Activated CD8-positive, alpha-beta memory T cell treated with anti-CD3 and anti-CD28 coated beads for 4 hours (primary cell): ENCODE measurements around the gene NEO1.
"Not testable (repeated sequence)": the region's sequence is repeated elsewhere in the genome, so short reads cannot be mapped to it uniquely, and the experiment has no call there.

Experiments used
- DNase-seq, 2 donors: peaks; one replicate each; pipeline ENCODE4 v3.0.0-alpha.2; 2020; ENCODE audit warnings: low read depth in 2 of 2

NEO1 gene

DNA sequence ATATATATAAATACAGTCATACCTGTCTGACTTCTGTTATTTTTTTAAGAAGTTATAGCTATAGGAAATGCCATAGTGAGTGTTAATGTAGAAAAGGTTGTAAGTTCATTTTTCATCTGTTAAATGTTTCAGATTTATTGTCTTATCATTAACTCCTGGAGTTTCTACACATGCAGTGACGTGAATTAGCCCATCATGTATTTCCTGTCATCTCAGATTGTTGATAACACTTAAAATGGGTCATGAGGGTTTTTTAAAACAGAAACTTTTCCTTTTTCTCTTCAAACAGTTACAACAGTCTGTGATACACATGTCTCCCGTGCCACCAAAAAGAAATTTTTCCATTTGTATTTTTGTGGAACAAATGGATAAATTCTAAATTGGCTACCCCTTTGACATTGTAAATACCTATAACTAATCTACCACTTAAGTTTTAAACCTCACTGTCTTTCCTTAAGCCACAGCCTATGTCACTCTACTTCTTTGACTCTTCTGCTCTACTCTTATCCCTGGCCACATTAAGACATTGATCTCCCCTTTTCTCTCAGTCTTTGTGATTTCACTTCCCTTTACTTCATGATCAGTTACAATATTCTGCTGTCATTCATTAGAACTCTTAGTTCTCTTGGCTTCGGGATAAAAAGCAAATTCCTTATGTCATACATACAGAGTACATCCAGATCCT lies 89.1 kb downstream of the NEO1 start:
- no peak for DNase-seq

DNA sequence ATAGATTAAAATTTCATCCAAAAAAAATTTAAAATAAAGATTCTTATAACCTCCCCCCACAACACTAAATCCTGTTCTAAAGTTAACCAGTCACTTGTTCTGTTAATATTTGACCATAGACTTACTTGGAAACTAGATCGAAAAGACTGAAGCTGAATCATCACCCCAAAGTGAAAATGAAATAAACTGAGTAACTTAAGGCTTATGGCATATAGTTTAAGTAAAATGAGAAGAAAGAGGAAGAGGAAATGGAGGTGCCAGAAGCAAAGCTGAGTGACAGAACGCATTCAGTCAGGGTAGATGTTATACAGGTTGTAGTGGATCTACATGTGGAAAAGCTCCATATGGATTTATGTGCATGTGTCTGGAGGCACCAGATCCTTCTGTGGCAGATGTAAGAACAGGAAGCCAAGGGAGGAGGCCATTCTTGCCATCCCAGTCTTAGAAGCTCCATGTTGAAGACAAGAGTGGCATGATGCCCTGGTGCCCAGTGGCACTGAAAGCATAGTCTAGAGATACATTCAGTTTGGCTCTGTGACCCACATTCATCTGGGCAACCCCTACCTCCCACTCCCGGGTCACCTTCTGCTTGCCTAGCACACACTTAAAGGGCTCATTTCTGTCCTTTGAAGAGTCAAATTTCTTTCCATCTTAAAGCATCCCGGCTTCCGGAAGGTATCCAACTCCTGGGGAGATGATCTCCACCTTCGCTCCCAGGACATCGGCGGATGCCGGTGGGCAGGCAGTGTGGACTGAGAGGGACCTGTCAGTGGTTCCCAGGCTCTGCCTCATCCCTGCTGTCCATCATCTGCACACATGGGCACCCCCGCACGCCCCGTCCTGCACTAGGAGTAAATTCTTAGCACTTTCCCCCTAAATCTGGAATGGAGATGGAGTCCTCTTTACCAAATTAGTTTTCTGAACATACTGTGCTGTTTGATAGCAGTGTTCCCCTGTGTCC lies 90.8 kb downstream of the NEO1 start:
- no peak for DNase-seq

GRCh38 chr15:73143763-73144155 lies 91.5 kb downstream of the NEO1 start:
- DNase-seq: no peak

GRCh38 chr15:73146419-73146818 lies 94.2 kb downstream of the NEO1 start:
- no peak for DNase-seq

DNA sequence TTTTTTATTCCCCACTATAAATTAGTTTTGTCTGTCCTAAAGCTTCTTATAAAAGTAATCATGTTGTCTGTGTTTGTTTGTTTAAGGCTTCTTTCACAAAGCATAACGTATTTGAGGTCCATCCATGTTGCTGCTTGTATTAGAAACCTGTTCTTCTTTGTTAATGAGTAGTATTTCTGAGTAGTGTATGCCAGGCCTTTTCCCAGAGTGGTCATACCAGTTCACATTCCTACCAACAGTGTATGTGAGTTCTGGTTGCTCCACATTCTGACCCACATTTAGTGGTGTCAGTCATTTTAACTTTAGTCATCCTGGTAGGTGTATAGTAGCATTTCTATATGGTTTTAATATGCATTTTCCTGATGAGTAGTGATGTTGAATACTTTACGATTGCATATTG lies 98.6 kb downstream of the NEO1 start:
- no peak for DNase-seq

GRCh38 chr15:73153024-73153423 lies 100.8 kb downstream of the NEO1 start:
- no peak for DNase-seq

GRCh38 chr15:73153447-73153846 lies 101.2 kb downstream of the NEO1 start:
- DNase-seq: no peak

DNA sequence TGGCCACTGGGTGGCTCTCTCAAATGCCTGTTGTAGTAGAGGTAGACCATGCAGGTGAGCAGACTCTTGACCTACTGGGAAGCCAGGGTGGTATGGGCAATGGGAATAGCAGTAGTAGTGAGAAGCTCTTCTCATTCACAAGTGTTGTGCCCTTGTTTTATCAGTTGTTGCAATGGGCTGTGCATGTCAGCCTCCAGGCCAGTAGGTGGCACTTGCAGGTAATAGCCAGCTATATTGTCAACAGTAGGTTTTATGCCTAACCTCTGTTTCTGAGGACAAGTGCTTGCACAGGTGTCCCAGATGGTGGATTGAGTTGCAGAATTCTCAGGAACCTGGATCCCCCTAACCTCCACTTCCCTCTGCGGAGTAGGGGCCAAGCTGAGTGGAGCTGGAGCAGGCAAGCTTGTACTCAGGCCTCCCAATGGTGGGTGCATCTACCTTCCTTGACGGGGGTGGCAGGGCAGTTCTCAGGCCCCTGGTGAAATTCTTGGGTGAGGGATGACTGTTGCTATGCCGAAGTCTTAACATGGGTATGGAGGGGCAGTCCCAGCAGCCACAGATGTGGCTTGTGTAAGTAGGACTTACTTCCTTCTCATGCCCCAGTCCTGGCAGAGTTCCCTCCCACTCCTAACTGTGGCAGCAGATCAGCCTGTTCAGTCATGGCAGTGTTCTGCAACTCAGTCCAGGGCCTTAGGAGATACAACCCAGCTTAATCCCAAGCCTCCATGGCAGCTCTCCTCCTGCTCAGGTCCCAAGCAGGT lies 104.3 kb downstream of the NEO1 start:
- DNase-seq: no peak

GRCh38 chr15:73161546-73161945 lies 109.3 kb downstream of the NEO1 start:
- no peak for DNase-seq

DNA sequence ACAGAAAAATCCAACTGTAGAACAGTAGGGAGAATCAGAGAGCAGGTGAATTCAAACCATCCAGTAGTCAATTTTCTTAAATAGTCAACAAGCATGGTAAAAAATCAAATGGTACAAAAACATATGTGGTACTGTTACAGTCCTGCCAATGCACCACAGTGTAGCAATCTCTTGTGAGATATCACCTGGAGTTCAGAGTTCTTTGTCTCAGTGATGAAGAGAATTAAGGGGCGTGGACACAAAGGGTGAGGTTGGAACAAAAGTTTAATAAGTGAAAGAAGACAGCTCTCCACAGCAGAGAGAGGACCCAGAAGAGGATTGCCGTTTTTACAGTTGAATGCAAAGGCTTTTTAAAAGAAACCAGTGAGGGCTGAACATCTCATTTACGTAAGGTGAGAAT lies 113.2 kb downstream of the NEO1 start:
- DNase-seq: no peak

DNA sequence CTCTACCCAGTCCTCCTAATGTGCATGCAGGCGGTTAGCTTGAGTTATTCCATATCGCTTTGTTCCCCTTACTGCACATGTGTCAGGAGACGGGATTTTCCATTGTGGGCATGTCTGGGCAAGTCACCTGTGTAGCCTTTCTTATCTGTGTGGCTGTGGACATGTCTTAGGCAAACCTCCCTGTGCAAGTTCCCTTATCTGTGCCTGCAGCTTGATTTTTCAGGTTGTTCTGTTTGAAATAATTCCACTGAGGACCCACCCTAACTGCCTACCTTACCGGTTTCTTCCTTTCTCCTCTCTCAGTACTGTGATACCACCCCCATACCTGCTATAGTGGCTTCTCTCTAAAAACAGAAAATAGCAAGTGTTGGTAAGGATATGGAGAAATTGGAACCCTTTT lies 113.6 kb downstream of the NEO1 start:
- no peak for DNase-seq

- DNase-seq: not testable (repeated sequence)
Measured at GRCh38 chr15:73166711-73167110, 114.4 kb downstream of the NEO1 start.

DNA sequence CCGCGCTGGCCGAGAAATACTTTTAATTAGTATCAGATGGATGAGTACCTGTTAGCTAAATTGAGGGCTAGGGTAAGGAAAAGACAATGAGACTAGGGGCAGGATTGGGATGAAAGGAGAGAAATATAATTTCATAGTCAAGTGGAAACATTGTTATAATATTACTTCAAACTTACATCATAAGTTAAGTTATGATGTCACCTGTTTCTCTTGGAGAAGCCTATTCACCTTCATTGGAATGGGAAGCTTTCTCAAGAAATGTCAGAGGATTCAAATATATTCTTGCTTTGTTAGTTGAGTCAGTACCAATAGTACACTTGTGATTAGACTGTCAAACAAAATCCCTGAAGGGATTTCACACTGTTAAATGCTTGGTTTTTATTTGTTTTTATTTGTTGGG lies 116.2 kb downstream of the NEO1 start:
- no peak for DNase-seq

GRCh38 chr15:73171711-73172110 lies 119.4 kb downstream of the NEO1 start:
- DNase-seq: no peak

DNA sequence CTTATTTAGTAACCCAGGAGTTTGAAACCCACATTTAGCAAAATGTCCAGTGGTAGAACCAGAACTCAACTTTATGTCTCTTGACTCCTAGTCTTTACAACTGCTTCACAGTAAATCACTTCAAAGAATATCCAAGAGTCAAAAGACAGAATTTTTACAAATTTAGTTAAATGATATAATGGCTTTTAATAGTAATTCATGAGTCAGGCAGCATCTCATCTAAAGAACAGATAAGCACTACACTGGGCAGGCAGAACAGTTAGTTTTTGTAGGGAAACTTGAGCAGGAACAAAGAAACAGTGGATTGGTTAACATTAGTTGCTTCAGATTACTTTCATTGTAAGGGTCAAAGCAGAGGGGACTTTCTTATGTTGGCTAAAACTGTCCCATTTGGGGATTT lies 120.2 kb downstream of the NEO1 start:
- DNase-seq: no peak

- no peak for DNase-seq
Measured at GRCh38 chr15:73174171-73174570, 121.9 kb downstream of the NEO1 start.

GRCh38 chr15:73175382-73175781 lies 123.1 kb downstream of the NEO1 start:
- DNase-seq: no peak

DNA sequence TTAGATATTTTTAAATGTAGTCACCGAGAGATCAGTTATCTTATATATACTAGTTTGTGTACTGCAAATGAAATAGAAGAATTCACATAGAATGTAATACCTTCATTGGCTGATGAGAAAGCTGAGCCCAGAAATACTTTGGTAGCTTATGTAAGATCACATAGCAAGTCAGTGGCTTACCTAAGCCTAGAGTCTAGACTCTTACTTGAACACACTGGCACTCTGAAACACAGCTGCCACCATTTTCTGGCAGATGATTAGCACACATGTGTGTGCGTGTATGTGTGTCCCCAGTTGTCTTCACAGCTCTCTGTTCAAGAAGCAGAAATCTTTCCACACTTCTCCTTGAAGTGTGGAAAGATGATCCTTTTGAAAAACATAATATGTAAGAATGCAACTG lies 124.3 kb downstream of the NEO1 start:
- DNase-seq: no peak

GRCh38 chr15:73183071-73183470 lies 130.8 kb downstream of the NEO1 start:
- no peak for DNase-seq

GRCh38 chr15:73190189-73190601 lies 137.9 kb downstream of the NEO1 start:
- no peak for DNase-seq

GRCh38 chr15:73195166-73195565 lies 142.9 kb downstream of the NEO1 start:
- no peak for DNase-seq

- no peak for DNase-seq
Measured at GRCh38 chr15:73196113-73196512, 143.8 kb downstream of the NEO1 start.
